GM12892 (cell line): Measurements from ENCODE around the gene SPATA20.

Experiments
- POLR2A ChIP-seq: IDR thresholded peaks from 2 replicates; pipeline ENCODE4 v1.6.1; 2011; ENCODE audit warnings: low read depth, low read length, control low read depth
- POLR2AphosphoS5 ChIP-seq: IDR thresholded peaks from 2 replicates; pipeline ENCODE4 v1.6.1; 2011; ENCODE audit warnings: low read depth, low read length, control low read depth
- TAF1 ChIP-seq: IDR thresholded peaks from 2 replicates; pipeline ENCODE4 v1.6.1; 2011; ENCODE audit warnings: low read depth, mild to moderate bottlenecking, control low read depth, low read length, borderline replicate concordance

DNA sequence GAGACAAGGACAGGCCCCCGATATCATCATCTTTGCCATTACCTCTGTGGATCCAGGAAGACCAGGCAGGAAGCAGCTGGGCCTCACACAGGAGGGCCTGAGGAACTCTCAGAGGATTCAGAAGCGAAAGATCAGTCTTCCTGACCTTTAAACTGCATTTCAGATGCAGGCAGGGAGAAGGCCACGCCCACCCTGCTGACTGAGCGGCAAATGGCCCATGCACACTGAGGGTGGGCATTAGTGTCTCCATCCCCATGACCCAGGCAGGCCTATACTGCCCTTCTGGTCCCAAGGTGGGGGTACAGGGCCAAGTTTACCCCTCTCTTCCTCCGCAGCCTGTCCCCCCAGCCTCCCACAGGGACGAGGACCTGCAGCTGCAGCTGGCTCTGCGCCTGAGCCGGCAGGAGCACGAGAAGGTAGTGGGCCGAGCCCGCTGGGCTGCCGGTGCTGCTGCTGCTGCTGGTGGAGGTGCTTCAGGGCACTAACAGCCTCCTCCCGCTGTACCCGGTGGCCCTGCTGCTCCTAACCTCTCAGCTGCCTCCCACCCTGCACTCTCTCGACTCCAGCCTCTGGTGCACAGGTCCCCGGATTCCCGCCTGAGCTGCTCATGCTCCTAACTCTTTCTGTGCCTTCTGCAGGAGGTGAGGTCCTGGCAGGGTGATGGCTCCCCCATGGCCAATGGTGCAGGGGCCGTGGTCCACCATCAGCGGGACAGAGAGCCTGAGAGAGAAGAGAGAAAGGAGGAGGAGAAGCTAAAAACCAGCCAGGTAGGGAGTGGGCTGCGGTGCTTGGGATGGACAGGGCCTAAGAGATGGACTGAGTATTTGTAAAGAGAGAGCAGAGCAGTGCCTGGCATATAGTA is 8.2 kb upstream of the SPATA20 start:
- TF ChIP-seq POLR2AphosphoS5 (no peak), POLR2A (no peak), TAF1 (no peak)
